ENCODE measurements around the gene TBX2.

- TF ChIP-seq CTCF (conservative IDR thresholded peaks at IDR 0.05 in 1 of 2, IDR thresholded peaks at IDR 0.05 in 1 of 2; ENCODE audit: low read depth in 1 of 2, low read length in 2 of 2) = peak; percentile 86 to 97
- no peak for TF ChIP-seq EZH2 (IDR thresholded peaks at IDR 0.05; ENCODE audit: low read length, missing control alignments)
Observed at GRCh38 chr17:61389670-61390478, 9.8 kb upstream of the TBX2 start.
